ENCODE measurements around the gene CLDN34. TPM values are rescaled to one million over a fixed set of nuclear protein-coding genes. Genes with fewer than 3 reads are reported as not detected.

Gene CLDN34
- total RNA-seq, 1 donor from 2014 or later, result not detected

DNA sequence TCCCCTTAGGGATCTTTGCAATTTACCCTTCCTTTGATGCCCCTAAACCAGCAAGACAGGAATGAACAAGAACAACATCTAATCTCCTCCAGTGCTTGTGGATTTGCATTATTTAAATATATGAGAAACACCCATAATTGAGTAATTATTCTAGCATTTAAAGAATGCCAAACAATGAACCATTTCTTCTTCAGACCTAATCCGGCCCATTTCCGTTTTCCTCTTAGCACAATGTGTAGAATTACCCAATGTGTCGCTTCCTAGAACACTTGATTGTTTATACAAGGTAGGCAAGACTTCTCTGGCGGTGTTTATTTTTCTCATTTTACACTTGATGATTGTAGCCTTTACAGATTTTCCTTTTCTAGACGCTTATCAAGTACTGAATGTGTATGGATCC is 43.5 kb downstream of the CLDN34 start:
- DNase-seq (no peak), ATAC-seq (ENCODE audit: poor library complexity) (no peak)
- intact Hi-C loops (cut with DNase I), result no loop called here

DNA sequence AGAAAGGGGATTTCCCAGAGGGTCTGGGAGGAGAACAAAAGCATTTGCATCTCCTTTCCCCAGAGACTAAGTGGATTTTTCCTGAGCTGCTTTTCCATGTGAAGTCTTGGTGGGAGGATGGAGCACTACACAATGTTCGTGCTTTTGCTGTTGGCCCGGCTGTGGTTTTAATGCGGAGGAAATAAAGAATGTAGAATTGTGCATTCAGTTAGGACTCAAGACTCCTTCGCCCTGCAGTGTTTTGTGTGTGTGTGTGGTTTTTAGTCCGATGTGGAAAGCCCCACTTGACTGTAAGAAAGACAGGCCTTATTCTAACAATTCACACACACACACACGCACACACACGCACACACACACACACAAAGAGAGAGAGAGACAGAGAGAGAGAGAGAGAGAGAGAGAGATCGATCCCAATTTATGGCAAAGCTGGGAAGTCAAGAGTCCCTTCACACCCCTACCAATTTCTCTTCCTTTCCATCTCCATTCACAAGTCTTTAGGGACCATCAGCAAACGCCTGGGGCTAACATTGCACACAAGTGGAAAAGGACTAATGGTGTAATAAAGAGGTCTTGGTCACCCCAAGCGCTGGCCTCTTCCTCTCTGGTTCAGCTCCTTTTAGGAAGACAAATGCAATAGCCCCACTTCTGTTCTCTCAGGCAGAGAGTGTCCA is 44.2 kb downstream of the CLDN34 start:
- intact Hi-C loops (cut with DNase I), result no loop called here
- DNase-seq (no peak), ATAC-seq (ENCODE audit: poor library complexity) (no peak)

DNA sequence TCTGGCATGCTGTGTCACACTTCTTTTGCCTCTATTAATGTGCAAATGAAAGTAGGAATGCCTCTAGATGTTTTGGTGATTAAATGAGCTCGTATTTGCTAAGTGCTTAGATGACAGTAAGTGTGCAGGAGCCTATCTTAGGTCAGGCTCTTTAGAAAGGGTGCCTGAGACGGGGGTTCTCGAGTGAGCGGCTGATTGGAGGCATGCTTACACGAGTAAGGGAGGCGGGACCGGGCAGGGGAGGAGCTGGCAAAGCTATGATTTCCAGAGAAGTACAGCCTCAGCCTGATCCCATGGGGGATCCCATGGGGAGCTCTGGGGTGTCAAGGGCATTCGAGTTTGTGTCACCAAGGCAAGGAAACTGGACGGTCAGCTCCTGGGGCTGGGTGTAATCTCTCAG is 44.8 kb downstream of the CLDN34 start:
- DNase-seq (no peak), ATAC-seq (ENCODE audit: poor library complexity) (no peak)
- intact Hi-C loops (cut with DNase I), result no loop called here

DNA sequence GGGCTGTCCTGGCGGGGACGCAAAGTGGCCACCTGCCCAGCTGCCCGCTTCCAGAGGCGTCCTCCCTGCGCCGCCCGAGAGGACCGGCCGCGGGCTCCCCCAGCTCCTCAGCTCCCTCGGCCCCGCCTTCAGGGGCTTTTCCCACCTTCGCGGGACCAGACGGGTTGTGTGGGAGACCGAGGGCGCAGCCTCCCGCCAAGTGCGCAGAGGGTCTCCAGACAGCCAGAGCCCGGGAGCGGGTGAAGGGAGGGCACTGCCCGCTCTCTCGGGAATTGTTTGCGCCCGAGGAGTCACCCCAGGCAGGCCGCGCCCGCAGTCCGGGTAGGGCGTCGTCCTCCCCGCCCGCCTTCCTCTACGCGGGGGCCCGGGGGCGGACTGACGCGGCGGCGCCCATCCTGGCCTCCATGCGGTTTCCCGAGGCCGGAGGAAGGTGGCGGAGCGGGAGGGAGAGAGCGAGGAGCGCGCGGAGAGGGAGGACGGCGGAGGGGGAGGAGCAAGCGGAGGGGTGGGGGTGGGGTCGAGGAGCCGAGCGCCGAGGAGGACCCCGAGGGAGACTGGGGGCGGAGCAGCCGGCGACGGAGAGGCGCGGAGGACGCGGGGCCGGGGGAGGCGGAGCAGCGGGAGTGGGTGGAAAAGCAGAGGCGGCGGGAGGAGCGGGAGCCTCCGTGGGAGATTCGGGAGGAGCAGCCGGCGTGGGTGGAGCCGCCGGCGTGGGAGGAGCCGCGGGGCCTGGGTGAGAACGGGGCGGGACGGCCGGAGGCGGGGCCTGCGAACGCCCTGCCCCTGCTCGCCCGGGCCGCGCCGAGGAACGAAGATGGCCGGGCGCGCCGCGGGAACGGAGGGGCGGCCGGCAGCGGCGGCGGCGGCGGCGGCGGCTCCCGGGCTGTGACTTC is 47.5 kb downstream of the CLDN34 start:
- peak; percentile 94 for DNase-seq
- intact Hi-C loops (cut with DNase I), result loop anchor here (5.0 kb wide), 1 partner anchor 93 kb away; no protein-coding TSS in a partner anchor

DNA sequence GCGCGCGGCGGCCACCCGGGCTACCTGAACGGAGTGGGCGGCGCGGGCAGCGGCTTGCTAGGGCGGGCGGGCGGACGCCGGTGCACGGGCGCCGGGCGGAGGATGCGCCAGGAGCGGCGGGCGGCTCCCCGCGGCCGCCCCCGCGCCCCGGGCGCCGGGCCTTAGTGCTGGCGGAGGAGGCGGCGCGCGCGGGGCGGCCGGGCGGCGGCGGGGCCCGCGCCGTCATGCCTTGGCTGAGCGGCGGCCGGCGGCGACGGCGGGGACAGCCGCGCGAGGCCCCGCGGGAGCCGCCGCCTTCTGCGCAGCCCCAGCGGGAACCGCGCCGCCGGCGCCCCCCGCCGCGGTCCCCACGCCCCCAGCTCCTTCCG is 48.2 kb downstream of the CLDN34 start:
- ATAC-seq (ENCODE audit: poor library complexity) (no peak), DNase-seq (no peak)
- intact Hi-C loops (cut with DNase I), result loop anchor here (5.0 kb wide), 1 partner anchor 92 kb away; no protein-coding TSS in a partner anchor

More for the DNA sequence above, 47.5 kb downstream of the CLDN34 start:
- ATAC-seq (ENCODE audit: poor library complexity), result peak; percentile 92

DNA sequence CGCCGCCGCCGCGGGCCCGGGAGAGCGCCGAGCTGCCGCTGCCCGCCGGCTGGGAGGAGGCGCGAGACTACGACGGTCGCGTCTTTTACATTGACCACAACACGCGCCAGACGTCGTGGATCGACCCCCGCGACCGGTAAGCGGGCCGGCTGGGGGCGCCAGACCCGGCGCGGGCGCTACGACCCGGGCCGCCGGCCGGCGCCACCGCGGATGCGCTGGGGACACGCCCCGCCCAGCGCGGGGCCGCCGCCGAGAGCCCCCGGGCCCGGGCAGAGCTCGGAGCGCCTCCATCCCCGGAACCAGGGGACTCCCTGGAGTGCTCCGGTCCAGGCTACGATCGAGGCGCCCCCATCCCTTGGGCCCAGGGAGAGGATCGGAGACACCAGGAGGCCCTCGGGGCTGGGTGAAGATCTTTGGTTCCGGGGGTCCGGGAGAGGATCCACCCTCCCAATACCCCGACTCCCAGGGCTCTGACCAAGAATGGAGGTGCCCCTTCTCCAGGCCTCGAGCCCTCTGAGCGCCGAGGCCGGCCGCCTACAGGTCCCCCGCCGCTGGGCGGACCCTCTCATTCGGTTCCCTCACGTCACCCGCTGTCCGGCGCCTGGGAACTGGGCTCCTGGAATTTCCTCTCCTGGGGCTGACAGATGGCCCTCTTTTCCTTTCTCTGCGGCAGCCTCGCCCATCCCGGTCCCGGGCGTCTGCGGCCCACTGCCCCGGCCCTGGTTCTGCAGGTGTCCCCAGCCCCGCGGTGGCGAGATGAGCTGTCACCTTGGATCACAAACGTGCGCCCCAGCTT is 48.8 kb downstream of the CLDN34 start:
- peak; percentile 67 for DNase-seq
- peak; percentile 17 for ATAC-seq (ENCODE audit: poor library complexity)
- intact Hi-C loops (cut with DNase I), result loop anchor here (2.0 to 5.0 kb wide), 2 partner anchors 33 to 91 kb away; no protein-coding TSS in a partner anchor

DNA sequence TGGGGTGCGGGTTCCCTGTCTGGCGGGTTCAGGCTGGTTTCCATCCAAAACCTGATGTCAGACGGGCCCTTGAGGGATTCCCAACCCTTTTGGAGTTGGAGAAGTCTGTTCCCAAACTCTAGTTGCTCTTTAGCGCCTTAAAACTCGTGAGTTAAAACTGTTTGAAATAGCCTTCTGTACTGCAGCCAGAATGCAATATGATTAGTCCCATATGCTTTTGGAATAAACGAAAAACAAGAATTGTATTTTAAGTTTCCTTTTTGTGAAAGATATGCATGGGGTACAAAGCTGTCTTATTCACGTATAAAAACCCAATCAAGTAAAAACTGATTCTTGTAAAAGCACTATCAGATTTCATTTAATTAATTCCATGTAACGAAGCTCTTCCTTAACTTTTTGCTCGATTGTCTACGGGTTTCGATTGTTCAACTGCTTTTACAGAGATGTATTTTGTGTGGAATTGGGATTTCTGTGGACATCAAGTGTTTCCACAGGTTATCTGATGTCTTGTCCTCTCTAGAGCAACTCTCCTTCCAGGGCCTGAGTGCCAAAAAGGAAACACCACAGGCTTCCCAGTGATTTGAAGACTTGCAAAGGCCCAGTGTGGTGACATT is 49.5 kb downstream of the CLDN34 start:
- intact Hi-C loops (cut with DNase I), result loop anchor here (2.0 to 5.0 kb wide), 2 partner anchors 32 to 91 kb away; no protein-coding TSS in a partner anchor
- ATAC-seq (ENCODE audit: poor library complexity), result no peak

DNA sequence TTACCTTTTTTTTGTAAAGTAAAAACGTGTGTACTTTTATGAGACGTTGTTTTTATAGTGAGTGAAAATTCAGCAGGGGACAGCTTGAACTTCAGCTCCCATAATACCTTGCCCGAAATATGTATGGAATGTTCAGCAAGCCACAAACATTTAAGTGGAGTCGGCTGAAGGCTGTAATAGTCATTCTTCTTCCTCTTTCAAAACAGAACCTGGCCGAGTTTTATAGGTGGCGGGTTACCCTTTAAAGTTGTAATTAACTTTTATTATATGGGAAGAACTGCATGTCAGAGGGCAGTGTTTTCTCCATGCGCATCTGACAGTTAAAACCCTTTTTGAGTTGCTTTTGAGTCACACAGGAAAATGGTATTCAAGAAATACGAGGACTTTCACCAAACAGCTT is 50.7 kb downstream of the CLDN34 start:
- peak; percentile 18 for ATAC-seq (ENCODE audit: poor library complexity)
- intact Hi-C loops (cut with DNase I), result loop anchor here (2.0 to 5.0 kb wide), 2 partner anchors 31 to 89 kb away; no protein-coding TSS in a partner anchor
- DNase-seq, result no peak

More for the DNA sequence above, 49.5 kb downstream of the CLDN34 start:
- DNase-seq, result no peak

Other genes with a start within 250 kb of the CLDN34 start
- gene GPR143, start 201.5 kb upstream of the CLDN34 start, total RNA-seq, result not detected
- gene SHROOM2, start 180.9 kb upstream of the CLDN34 start, total RNA-seq, result 0.70 TPM
- 30.9 TPM for gene CLCN4, start 189.6 kb downstream of the CLDN34 start, total RNA-seq

All from Right ventricle myocardium superior (tissue), 1 donor.